Right cardiac atrium (tissue), 5 donors: ENCODE results near the gene COL5A1. TPM values are rescaled to one million over a fixed set of nuclear protein-coding genes. Genes with fewer than 3 reads are reported as not detected.

Experiments used
- ATAC-seq, 2 donors: fragments of 200-7000 bp; cut with Tn5 transposase; one replicate each; pipeline versions ENCODE4 v1.8.0 to v1.9.1; 2020; ENCODE audit warnings: moderate library complexity in 2 of 2, mild to moderate bottlenecking in 1 of 2
- DNase-seq, 3 donors: peaks; one replicate each; pipeline ENCODE4 v3.0.0-alpha.2; 2020
- H3K27ac ChIP-seq: one replicate; pipeline ENCODE4 v1.5.1; 2013; ENCODE audit warnings: mild to moderate bottlenecking, low read length, control low read depth, moderate library complexity
- H3K27me3 ChIP-seq: one replicate; pipeline ENCODE4 v1.6.1; 2013; ENCODE audit not compliant: control insufficient read depth, insufficient read depth
- H3K4me1 ChIP-seq: one replicate; pipeline ENCODE4 v1.6.1; 2013; ENCODE audit warnings: low read length; ENCODE audit not compliant: control insufficient read depth, insufficient read depth
- H3K4me3 ChIP-seq: one replicate; pipeline ENCODE4 v1.5.1; 2013; ENCODE audit warnings: low read length, control low read depth
- H3K9me3 ChIP-seq: one replicate; pipeline ENCODE4 v1.6.1; 2013; ENCODE audit warnings: low read length; ENCODE audit not compliant: control insufficient read depth
- WGBS: extraction: QIAGEN DNeasy Blood & Tissue Kit; methylation state at CpG from one replicate; pipeline ENCODE4 v1.1.7; 2013; 5-methylcytosine and 5-hydroxymethylcytosine counted together
- intact Hi-C, 4 donors: fragments of 100-400 bp; cut with DNase I; formaldehyde crosslinking; loops; one replicate each; pipeline versions ENCODE4 v1.11.0 to v1.14.0; 2022 to 2023
- polyA plus RNA-seq: library from polyadenylated mRNA; stranded (reverse); fragments of 200-250 nt; gene quantifications from one replicate; pipeline ENCODE4 v1.2.3, GENCODE V29; 2013
- total RNA-seq, 4 donors: library from RNA; stranded (reverse); fragmentation: NEBNext Ultra II Directional; extraction: Animal tissue kit (Norgen Biotek cat#: 25700); gene quantifications; one replicate each; pipeline ENCODE4 v1.2.1, GENCODE V29; 2021
- donor health status: healthy with polysubstance abuse.
- donor health status: DM: no; HTN: yes; CAD: no.
- donor health status: DM: no; HTN: no; CAD: no.
- donor health status: DM: no; HTN: yes; CAD: no; lungs with severe emphysema.
- donor health status: DM: yes; HTN: yes; CAD: no.

COL5A1 gene
- total and polyA plus RNA-seq, 5 donors, result 15.4 to 35.8 (median 22.7) TPM

GRCh38 chr9:134826336-134827285 is 185.0 kb downstream of the COL5A1 start:
- intact Hi-C loops, result no loop called here
- no peaks in the 10 kb centered on the region for H3K4me1 ChIP-seq
- 88% methylated on average over 21 of the region's 21 CpGs for WGBS

GRCh38 chr9:134827559-134827958 is 186.0 kb downstream of the COL5A1 start:
- intact Hi-C loops, result no loop called here
- ATAC-seq (no peak), DNase-seq (peak in 1 of 3 donors; percentile 56)
- 89% methylated on average over 19 of the region's 19 CpGs for WGBS
- no peak overlapping the region for H3K27ac ChIP-seq
- no peaks in the 10 kb centered on the region for H3K9me3 ChIP-seq
- no peaks in the 10 kb centered on the region for H3K4me1 ChIP-seq
- H3K27me3 ChIP-seq, result no peaks in the 10 kb centered on the region
- no peak overlapping the region for H3K4me3 ChIP-seq

More at GRCh38 chr9:134826336-134827285, 185.0 kb downstream of the COL5A1 start:
- DNase-seq (peak in 1 of 3 donors; percentile 29), ATAC-seq (no peak)
- Histone ChIP-seq H3K27me3 (no peaks in the 10 kb centered on the region), H3K9me3 (no peaks in the 10 kb centered on the region), H3K27ac (no peak overlapping the region), H3K4me3 (no peak overlapping the region)

DNA sequence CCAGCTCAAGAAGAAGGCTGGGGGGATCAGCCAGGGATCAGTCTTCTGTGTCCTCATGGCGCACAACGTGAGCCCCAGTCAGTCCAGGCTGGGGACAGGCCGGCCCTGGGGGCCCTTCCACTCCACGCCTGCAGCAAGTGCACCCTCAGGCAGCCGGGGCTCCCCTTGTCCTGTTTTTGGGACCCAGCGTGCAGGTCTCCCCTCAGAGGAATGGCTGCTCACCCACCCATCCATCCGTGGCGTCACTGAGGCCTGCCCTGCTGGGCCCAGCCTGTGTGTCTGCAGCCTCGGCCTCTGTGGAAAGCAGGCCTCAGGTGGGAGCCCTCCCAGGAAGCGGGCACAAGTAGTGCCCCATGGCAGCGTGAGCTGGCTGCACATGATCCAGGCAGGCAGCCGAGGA is 186.4 kb downstream of the COL5A1 start:
- Histone ChIP-seq H3K9me3 (no peaks in the 10 kb centered on the region), H3K27me3 (no peaks in the 10 kb centered on the region), H3K27ac (no peak overlapping the region), H3K4me3 (no peak overlapping the region), H3K4me1 (no peaks in the 10 kb centered on the region)
- DNase-seq (peak in 1 of 3 donors; percentile 47), ATAC-seq (no peak)
- 94% methylated on average over 12 of the region's 12 CpGs for WGBS
- intact Hi-C loops, result no loop called here

GRCh38 chr9:134828892-134829291 is 187.3 kb downstream of the COL5A1 start:
- 80% methylated on average over 11 of the region's 11 CpGs for WGBS
- ATAC-seq (no peak), DNase-seq (no peak)
- no peaks in the 10 kb centered on the region for H3K9me3 ChIP-seq
- H3K4me3 ChIP-seq, result no peak overlapping the region
- no peaks in the 10 kb centered on the region for H3K27me3 ChIP-seq
- no peak overlapping the region for H3K27ac ChIP-seq
- no peaks in the 10 kb centered on the region for H3K4me1 ChIP-seq
- intact Hi-C loops, result no loop called here

DNA sequence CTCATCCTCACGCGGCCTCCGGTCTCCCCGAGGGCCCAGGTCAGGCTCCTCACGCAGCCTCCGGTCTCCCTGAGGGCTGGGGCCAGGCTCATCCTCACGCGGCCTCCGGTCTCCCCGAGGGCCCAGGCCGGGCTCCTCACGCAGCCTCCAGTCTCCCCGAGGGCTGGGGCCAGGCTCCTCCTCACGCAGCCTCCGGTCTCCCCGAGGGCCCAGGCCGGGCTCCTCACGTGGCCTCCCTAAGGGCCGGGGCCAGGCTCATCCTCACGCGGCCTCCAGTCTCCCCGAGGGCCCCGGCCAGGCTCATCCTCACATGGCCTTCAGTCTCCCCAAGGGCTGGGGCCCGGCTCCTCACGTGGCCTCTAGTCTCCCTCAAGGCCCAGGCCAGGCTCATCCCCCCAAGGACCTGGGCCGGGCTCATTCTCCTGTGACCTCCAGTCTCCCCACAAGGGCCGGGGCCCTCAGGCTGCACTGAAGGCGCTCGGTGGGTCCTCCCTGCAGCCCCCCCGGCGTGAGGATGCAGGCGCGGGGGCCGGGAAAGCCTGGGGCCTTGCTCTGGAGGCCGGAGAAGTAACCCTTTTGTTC is 187.8 kb downstream of the COL5A1 start:
- no peaks in the 10 kb centered on the region for H3K4me1 ChIP-seq
- WGBS, result 86% methylated on average over 35 of the region's 35 CpGs
- intact Hi-C loops, result no loop called here
- H3K4me3 ChIP-seq, result no peak overlapping the region
- H3K9me3 ChIP-seq, result no peaks in the 10 kb centered on the region
- ATAC-seq (no peak), DNase-seq (peak in 1 of 3 donors; percentile 32)
- H3K27ac ChIP-seq, result no peak overlapping the region
- H3K27me3 ChIP-seq, result no peaks in the 10 kb centered on the region

- no peak for ATAC-seq
- Histone ChIP-seq H3K27me3 (no peaks in the 10 kb centered on the region), H3K27ac (no peak overlapping the region), H3K4me3 (no peak overlapping the region), H3K9me3 (no peaks in the 10 kb centered on the region), H3K4me1 (no peaks in the 10 kb centered on the region)
- 92% methylated on average over 19 of the region's 19 CpGs for WGBS
- intact Hi-C loops, result no loop called here
- peak in 1 of 3 donors; percentile 51 for DNase-seq
Measured at GRCh38 chr9:134830126-134830525, 188.5 kb downstream of the COL5A1 start.

DNA sequence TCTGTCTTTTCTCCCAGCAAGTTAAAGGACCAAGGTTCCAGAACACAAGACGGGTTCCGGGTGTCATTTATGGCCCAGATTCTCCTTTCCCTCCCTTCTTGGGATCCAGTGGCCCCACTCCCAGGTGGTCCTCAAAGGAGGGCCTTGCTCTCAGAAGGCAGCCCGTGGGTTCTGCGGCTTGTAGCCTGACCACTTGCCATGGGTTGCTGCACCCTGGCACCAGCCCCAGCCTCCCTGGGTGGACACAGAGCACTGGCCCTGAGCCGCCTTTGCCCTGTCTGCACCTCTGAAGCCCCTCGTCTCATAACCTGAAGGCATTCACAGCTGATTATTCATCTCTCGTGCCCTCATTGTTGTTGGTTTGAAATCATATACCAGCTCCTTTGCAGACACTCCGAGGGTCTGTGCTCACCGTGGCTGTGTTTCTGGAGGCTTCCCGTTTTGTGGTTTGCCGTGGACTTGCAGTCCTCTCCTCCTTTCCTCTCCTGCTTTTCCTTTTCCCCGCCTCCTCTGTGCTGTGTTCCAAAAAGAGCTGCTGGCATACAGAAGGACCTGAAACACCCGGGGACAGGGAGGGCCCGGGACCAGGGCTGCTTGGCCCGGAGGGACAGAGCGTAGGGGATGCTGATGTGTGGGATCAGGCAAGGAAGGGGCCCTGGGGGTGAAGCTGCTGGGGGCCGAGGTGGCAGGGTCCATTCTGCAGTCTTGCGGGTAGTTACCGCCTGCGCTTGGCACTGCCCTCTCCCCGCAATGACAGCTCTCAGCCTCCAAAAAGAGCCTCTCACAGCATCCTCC is 189.5 kb downstream of the COL5A1 start:
- 80% methylated on average over 21 of the region's 21 CpGs for WGBS
- Histone ChIP-seq H3K9me3 (no peaks in the 10 kb centered on the region), H3K4me1 (no peaks in the 10 kb centered on the region), H3K27me3 (no peaks in the 10 kb centered on the region), H3K27ac (no peak overlapping the region), H3K4me3 (no peak overlapping the region)
- ATAC-seq, result no peak
- DNase-seq, result peak in 1 of 3 donors; percentile 36
- intact Hi-C loops, result no loop called here

- intact Hi-C loops, result no loop called here
- H3K4me1 ChIP-seq, result no peaks in the 10 kb centered on the region
- DNase-seq (peak in 1 of 3 donors; percentile 36), ATAC-seq (no peak)
- H3K27me3 ChIP-seq, result no peaks in the 10 kb centered on the region
- WGBS, result 96% methylated on average over 19 of the region's 19 CpGs
- no peak overlapping the region for H3K27ac ChIP-seq
- H3K9me3 ChIP-seq, result no peaks in the 10 kb centered on the region
- no peak overlapping the region for H3K4me3 ChIP-seq
Measured at GRCh38 chr9:134832471-134832870, 190.9 kb downstream of the COL5A1 start.

DNA sequence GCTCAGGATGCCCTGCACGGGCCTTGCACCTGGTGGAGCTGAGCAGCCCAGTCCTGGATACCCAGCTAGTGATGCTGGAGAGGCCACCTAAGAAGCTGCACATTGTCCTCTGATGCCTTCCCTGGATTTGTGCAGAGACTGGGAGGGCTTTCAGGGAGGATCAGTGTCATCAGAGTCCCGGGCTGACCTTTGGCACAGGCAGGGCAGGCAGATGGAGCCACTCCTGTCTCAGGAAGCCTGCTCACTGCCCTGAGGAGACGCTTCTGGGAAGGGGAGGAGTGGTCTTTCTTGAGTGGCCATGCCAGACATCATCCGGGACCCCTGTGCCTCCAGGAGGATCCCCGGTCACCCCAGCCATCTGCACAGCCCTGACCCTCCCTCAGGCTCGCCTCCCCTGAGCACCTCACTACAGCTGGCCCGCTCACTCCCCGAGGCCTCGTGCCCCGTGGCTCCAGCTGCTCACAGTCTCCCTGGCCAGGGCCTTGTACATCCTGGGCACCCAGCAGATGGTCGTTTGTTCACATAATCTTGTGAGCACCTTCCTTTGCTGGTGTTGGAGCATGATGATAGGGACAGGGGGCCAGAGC is 191.8 kb downstream of the COL5A1 start:
- WGBS, result 81% methylated on average over 11 of the region's 11 CpGs
- intact Hi-C loops, result no loop called here
- H3K27ac ChIP-seq, result no peak overlapping the region
- H3K27me3 ChIP-seq, result no peaks in the 10 kb centered on the region
- DNase-seq, result no peak
- no peak for ATAC-seq
- no peak overlapping the region for H3K4me3 ChIP-seq
- no peaks in the 10 kb centered on the region for H3K4me1 ChIP-seq
- H3K9me3 ChIP-seq, result no peaks in the 10 kb centered on the region

- ATAC-seq, result no peak
- intact Hi-C loops, result no loop called here
- Histone ChIP-seq H3K4me3 (no peak overlapping the region), H3K27ac (no peak overlapping the region), H3K4me1 (no peaks in the 10 kb centered on the region), H3K9me3 (no peaks in the 10 kb centered on the region), H3K27me3 (no peaks in the 10 kb centered on the region)
- DNase-seq, result peak in 1 of 3 donors; percentile 48
- 90% methylated on average over 20 of the region's 20 CpGs for WGBS
Measured at GRCh38 chr9:134834217-134834956, 192.8 kb downstream of the COL5A1 start.
